Panc1 (cell line): ENCODE measurements around the gene RAPGEF5. TPM values are rescaled to one million over a fixed set of nuclear protein-coding genes. Genes with fewer than 3 reads are reported as not detected.

Experiments
- ATAC-seq: fragments of 200-7000 bp; cut with Tn5 transposase; 2 replicates; pipeline ENCODE4 v1.9.1; 2020; ENCODE audit warnings: mild to moderate bottlenecking, moderate library complexity
- BruUV-seq: library from RNA; stranded (reverse); fragments of 400-500 nt; replicated peaks from 2 replicates; lab custom pipeline; 2021; lab: Mats Ljungman, UMichigan
- CTCF ChIA-PET: fragments of 300-600 bp; sonication (Branson Sonifier 250); formaldehyde crosslinking; loops from one replicate; lab custom pipeline; 2022; ENCODE audit warnings: antibody characterized with exemption; lab: Charles Lee
- POLR2A ChIA-PET: fragments of 300-600 bp; sonication (Branson Sonifier 250); formaldehyde crosslinking; loops from one replicate; lab custom pipeline; 2022; ENCODE audit warnings: antibody characterized with exemption; lab: Charles Lee
- DNase-seq: peaks from one replicate; pipeline ENCODE4 v3.0.0-alpha.2; 2010; ENCODE audit warnings: low read depth, low spot score
- H3K27ac ChIP-seq: 2 replicates; pipeline ENCODE4 v1.5.1; 2011; ENCODE audit warnings: mild to moderate bottlenecking, low read length, inconsistent platforms
- H3K27me3 ChIP-seq: fragments of 200-500 bp; sonication (Bioruptor generic); 2 replicates; pipeline ENCODE4 v1.6.0; 2014; ENCODE audit warnings: low read length, inconsistent platforms; ENCODE audit not compliant: control insufficient read depth, insufficient read depth
- H3K36me3 ChIP-seq: fragments of 200-500 bp; sonication (Bioruptor generic); 2 replicates; pipeline ENCODE4 v1.5.1; 2014; ENCODE audit warnings: inconsistent platforms, mild to moderate bottlenecking, low read length, moderate library complexity; ENCODE audit not compliant: control insufficient read depth, insufficient read depth
- H3K4me1 ChIP-seq: 2 replicates; pipeline ENCODE4 v1.5.1; 2011; ENCODE audit warnings: inconsistent platforms, mild to moderate bottlenecking, low read length, moderate library complexity; ENCODE audit not compliant: control insufficient read depth, insufficient read depth
- H3K4me3 ChIP-seq, 2 experiments: 2 replicates each; pipeline ENCODE4 v1.5.1; 2011 to 2012; ENCODE audit warnings: low read depth in 2 of 2, low read length in 2 of 2, mild to moderate bottlenecking in 2 of 2, inconsistent platforms in 1 of 2, moderate library complexity in 1 of 2
- H3K9me3 ChIP-seq: fragments of 200-500 bp; sonication (Bioruptor generic); 2 replicates; pipeline ENCODE4 v1.5.1; 2014; ENCODE audit warnings: low read depth, mild to moderate bottlenecking, inconsistent platforms, low read length, moderate library complexity; ENCODE audit not compliant: control insufficient read depth, insufficient read depth
- CTCF ChIP-seq: fragments of 450-650 bp; IDR thresholded peaks from 2 replicates; pipeline ENCODE4 v1.5.1; 2017; ENCODE audit warnings: mild to moderate bottlenecking
- POLR2AphosphoS5 ChIP-seq: IDR thresholded peaks from 2 replicates; pipeline ENCODE4 v1.6.1; 2012; ENCODE audit warnings: mild to moderate bottlenecking, low read depth, low read length, moderate library complexity
- REST ChIP-seq, 2 experiments: IDR thresholded peaks; 2 replicates each; pipeline ENCODE4 v1.6.1; 2011 to 2012; ENCODE audit warnings: low read depth in 2 of 2, control low read depth in 1 of 2, low read length in 1 of 2, mild to moderate bottlenecking in 1 of 2, moderate library complexity in 1 of 2; ENCODE audit not compliant: insufficient read depth in 1 of 2
- SIN3A ChIP-seq: IDR thresholded peaks from 2 replicates; pipeline ENCODE4 v1.6.1; 2012; ENCODE audit warnings: low read depth, mild to moderate bottlenecking, low read length, moderate library complexity, borderline replicate concordance; ENCODE audit not compliant: insufficient read depth
- TCF7L2 ChIP-seq: IDR thresholded peaks from 2 replicates; pipeline ENCODE4 v1.6.1; 2011; ENCODE audit warnings: mild to moderate bottlenecking, low read depth, low read length, inconsistent platforms
- in situ Hi-C: cut with HindIII; loops from 2 replicates; pipeline ENCODE4 v1.10.0; 2016; ENCODE audit warnings: low sequenced_read_pairs, low pct_unique_long_range_greater_than_20kb
- intact Hi-C: fragments of 100-400 bp; cut with micrococcal nuclease; formaldehyde crosslinking; loops from one replicate; pipeline ENCODE4 v1.10.0; 2022; ENCODE audit not compliant: unreplicated experiment
- total RNA-seq: library from RNA; stranded (reverse); gene quantifications from one replicate; pipeline ENCODE4 v1.2.1, GENCODE V29; 2021; ENCODE audit not compliant: unreplicated experiment

Gene RAPGEF5
- total RNA-seq, 1 experiment from 2014 or later = 1.4 TPM

GRCh38 chr7:22355620-22356009, 1.3 kb downstream of the RAPGEF5 start:
- Histone ChIP-seq H3K27me3 (peaks cover 17% of the 10 kb centered on the region), H3K36me3 (no peaks in the 10 kb centered on the region), H3K27ac (no peak overlapping the region), H3K4me3 (no peak overlapping the region), H3K4me1 (peaks cover 12% of the 10 kb centered on the region; the same call in 1 of the 2 replicates), H3K9me3 (no peaks in the 10 kb centered on the region)
- no peak for ATAC-seq
- no peak for DNase-seq
- TF ChIP-seq REST (IDR thresholded peaks at IDR 0.05; ENCODE audit: insufficient read depth in 1 of 2, low read depth in 2 of 2, low read length in 1 of 2) (no peak), POLR2AphosphoS5 (no peak), SIN3A (no peak), TCF7L2 (no peak), CTCF (no peak)
- in situ Hi-C loops = no loop called here
- BruUV-seq = no TSS peak
- ChIA-PET CTCF (interaction anchor here (0.6 kb wide), 1 partner anchor 39 kb away, joined by 3 read pairs; no protein-coding TSS in a partner anchor), POLR2A (no interaction called here)
- intact Hi-C loops = no loop called here

DNA sequence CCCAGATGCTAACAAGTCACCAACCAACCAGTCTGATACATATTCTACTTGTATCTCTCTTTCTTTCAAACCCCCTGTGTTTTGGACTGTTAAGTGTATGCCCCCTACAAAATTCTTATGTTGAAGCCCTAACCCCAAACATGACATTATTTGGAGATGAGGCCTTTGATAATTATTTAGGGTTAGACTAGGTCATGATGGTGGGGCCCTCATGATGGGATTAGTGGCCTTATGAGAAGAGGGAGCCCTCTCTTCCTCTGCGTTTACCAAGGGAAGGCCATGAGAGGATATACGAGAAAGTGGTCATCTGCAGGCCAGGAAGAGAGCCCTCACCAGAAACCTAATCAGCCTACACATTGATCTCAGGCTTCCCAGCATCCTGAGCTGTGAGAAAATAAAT, 2.5 kb downstream of the RAPGEF5 start:
- no peak overlapping the region for H3K27ac ChIP-seq
- no TSS peak for BruUV-seq
- H3K4me1 ChIP-seq = peaks cover 12% of the 10 kb centered on the region; the same call in 1 of the 2 replicates
- H3K27me3 ChIP-seq = peaks cover 17% of the 10 kb centered on the region
- H3K4me3 ChIP-seq = no peak overlapping the region
- H3K36me3 ChIP-seq = no peaks in the 10 kb centered on the region
- ChIA-PET CTCF (no interaction called here), POLR2A (no interaction called here)
- TF ChIP-seq CTCF (no peak), REST (IDR thresholded peaks at IDR 0.05; ENCODE audit: insufficient read depth in 1 of 2, low read depth in 2 of 2, low read length in 1 of 2) (no peak), SIN3A (no peak), TCF7L2 (no peak), POLR2AphosphoS5 (no peak)
- intact Hi-C loops (no loop called here), in situ Hi-C loops (no loop called here)
- no peaks in the 10 kb centered on the region for H3K9me3 ChIP-seq
- DNase-seq (no peak), ATAC-seq (no peak)
